GM12874 (cell line): ENCODE results near the gene HERPUD1.

Experiments
- CTCF ChIP-seq: IDR thresholded peaks from 2 replicates; pipeline ENCODE4 v1.5.1; 2011; ENCODE audit warnings: low read depth, mild to moderate bottlenecking, control low read depth, low read length, moderate library complexity; ENCODE audit not compliant: insufficient read depth

The HERPUD1 gene

GRCh38 chr16:56888806-56889205 is 43.1 kb upstream of the HERPUD1 start:
- TF ChIP-seq CTCF = no peak

GRCh38 chr16:56889206-56889605 is 42.7 kb upstream of the HERPUD1 start:
- no peak for TF ChIP-seq CTCF

- no peak for TF ChIP-seq CTCF
Measured at GRCh38 chr16:56891685-56892084, 40.3 kb upstream of the HERPUD1 start.

GRCh38 chr16:56892705-56893104 is 39.2 kb upstream of the HERPUD1 start:
- no peak for TF ChIP-seq CTCF

- TF ChIP-seq CTCF = no peak
Measured at GRCh38 chr16:56894331-56894917, 37.5 kb upstream of the HERPUD1 start.

- TF ChIP-seq CTCF = no peak
Measured at GRCh38 chr16:56895813-56896212, 36.1 kb upstream of the HERPUD1 start.

GRCh38 chr16:56896244-56896643 is 35.7 kb upstream of the HERPUD1 start:
- no peak for TF ChIP-seq CTCF
